Measurements from ENCODE around the gene CHRDL2.
A peak's percentile ranks its signal among the peaks of the same experiment; 100 is the strongest.
"Not testable (repeated sequence)": the region's sequence is repeated elsewhere in the genome, so short reads cannot be mapped to it uniquely, and the experiment has no call there.

Gene CHRDL2, protein sequence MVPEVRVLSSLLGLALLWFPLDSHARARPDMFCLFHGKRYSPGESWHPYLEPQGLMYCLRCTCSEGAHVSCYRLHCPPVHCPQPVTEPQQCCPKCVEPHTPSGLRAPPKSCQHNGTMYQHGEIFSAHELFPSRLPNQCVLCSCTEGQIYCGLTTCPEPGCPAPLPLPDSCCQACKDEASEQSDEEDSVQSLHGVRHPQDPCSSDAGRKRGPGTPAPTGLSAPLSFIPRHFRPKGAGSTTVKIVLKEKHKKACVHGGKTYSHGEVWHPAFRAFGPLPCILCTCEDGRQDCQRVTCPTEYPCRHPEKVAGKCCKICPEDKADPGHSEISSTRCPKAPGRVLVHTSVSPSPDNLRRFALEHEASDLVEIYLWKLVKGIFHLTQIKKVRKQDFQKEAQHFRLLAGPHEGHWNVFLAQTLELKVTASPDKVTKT

DNA sequence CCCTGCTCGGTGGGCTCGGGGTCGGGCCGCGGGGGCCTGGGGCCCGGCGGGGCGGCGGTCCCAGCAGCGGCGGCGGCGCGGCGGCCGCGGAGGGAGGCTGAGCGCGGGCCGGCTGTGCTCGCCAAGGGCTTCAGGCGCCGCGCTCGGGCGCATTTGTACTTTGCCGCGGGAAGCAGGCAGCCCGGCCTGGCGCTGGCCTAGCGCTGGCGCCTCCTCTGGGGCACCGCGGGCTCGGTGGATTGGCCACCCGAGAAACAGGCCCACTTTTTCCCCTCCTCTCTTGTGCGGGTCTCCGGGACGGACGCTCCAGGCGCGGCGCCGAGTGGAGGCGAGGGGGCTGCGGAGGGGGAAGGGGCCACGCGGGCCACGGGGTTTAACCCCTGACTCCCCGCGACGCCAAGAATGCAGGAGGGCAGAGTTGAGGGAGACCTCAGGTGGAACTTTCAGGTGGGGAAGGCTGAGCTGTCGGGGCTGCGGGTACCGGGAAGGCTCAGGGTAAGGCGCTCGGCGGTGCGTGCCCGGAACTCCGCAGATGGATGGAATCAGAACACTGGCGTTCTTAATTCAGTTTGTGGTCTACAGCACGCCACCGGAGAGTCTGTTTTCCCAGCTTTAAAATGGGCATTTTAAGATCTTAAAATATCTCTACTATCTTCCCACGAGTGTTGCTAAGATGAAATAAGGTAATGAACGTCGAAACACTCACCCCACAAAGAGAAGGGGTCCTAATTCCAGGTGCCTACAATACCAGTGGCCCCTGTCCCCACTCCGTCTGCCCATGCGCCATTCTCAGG, at the start of gene CHRDL2:
TSS of gene CHRDL2 (minus strand) at position 126 of the 794 bp plus-strand sequence. CDS start 538 bp downstream, outside the sequence.
- DNase-seq (ENCODE audit: low read depth, low spot score) = peak; percentile 73

DNA sequence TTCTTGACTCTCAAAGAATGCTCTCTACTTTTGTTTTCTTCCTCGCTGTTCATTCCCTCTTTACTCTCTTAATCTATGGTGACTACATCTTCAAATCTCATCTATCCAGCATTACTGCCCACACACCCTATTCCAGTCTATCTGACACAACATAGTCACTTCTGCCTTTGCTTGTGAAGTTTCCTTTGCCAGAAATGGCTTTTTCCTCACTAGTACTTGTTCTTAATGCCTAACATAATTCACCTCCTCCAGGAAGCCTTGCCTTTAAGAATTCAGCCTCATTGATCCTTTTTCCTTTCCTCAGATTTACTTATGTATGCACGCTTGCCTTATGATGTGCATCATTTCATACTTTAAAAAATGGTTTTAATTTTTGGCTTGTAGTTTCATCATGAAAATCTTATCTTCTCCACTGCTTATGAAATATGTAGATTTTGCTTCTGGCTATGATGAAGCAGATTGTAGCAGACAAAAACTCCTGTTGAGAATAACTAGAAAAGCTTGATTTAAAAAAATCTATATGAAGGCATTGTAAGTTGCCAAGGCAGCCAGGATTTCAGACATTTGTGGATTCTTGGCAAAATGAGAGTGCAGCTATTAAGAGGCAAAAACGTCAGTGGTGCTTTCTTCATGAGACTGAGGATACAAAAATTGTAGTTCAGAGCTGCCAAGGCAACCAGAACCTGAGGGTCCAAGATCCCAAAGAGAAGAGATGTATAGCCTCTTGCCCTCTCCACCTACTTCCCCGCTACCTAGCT, 49.2 kb upstream of the CHRDL2 start:
- no peak for DNase-seq (ENCODE audit: low read depth, low spot score)

DNA sequence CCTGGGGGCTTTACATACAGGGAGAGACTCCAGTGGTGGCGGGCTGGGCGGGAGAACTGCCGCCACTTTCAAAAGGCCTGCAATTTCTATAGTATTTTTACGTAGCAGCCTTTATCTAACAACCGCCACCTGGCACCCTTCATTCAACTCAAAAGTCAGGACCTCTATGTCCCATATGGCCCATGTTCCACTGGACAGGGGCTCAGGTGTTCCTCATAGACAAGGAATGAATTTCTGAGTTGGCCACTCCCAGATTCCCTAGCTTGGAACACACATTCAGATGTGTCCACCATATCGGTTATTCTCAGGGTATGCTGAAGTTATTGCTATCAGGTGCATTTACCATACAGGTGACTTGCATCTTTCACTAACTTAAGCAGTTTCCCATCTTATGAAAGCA, 47.4 kb upstream of the CHRDL2 start:
- DNase-seq (ENCODE audit: low read depth, low spot score) = no peak

DNA sequence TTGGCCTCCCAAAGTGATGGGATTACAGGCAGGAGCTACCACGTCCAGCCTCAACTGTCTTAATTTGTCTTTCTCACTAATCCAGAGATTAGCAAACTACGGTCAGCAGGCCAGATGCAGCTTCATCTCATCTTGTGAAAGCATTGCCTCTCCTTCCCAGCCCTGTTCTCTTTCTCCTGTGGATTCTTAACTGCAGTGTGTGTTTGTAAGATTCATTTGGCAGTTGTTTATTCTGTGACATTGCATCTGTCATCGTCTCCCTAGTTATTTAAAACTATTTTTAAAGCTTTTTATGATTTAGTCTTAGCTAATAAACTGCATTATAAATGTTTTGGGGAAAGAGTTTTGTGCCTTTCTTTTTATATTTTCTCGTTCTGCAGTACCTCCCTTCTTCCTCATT, 46.7 kb upstream of the CHRDL2 start:
- no peak for DNase-seq (ENCODE audit: low read depth, low spot score)

DNA sequence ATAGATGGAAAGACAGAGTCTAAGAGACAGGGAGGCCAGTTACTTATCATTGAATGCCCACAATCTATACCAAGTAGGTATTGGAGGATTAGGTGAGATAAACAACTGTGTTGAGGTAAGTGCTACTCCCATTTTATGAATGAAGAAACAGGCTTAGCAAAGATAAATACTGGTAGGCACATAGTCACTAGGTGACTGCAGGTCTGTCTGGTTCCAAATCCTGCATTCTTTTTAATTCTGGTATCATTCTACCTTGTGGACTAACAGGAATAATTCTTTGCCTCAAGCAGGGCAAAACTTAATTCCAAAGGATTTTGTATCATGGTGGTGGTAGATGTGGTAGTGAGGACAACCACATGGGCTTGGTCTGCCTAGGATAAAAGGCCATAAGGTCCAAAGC, 45.8 kb upstream of the CHRDL2 start:
- no peak for DNase-seq (ENCODE audit: low read depth, low spot score)

DNA sequence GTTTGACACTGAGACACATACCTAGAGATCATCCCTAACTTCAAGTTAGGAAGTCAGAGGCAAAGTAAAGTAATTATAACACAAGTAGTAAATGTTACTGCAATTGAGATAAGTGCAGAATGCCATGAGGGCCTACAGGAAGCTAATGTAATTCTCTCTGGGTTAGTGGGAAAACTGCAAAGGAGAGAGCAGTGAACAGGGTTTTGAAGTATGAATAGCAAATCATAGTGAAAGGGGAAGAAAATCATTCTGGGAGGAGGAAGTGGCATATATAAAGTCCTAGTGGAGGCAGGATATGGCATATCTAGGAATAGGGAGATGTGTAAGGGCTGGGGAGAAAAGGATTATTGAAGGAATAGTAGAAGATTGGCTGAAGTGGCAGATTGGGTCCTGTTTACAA, 45.3 kb upstream of the CHRDL2 start:
- DNase-seq (ENCODE audit: low read depth, low spot score) = no peak

DNA sequence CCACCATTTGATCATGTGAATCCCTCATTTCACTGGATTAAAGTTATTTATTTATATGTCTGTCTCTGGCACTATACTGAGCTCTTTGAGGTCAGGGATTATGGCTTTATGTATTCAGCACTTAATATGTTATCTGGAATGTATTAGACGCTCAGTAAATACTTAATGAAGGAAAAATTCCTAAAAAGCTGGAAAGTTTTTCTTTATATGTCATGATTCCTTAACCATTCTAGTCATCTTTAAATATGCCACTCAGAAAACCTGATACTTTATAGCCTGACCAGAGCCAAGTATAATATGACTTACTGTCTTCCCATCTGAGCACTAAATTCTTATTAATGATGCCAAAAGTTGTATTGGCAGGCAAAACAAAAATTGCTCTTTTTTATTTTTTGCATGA, 44.5 kb upstream of the CHRDL2 start:
- DNase-seq (ENCODE audit: low read depth, low spot score) = no peak

DNA sequence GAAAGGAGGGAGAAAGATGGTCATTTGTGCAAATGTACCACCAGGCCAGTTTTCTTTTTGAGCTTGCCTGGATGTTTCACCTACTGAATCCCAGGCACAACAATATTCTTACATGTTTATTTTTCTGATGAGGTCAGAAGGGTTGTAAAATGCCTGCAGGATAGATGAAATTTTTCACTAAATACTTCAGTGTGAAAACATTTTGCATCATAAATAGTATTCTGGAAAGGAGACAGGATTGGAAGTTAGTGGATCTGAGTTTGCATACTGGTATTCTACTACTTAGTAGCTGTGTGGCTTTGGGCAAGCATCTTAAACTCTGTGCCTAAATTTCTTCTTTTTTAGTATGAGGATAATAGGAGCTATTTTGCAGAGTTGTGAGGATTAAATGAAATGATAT, 42.2 kb upstream of the CHRDL2 start:
- no peak for DNase-seq (ENCODE audit: low read depth, low spot score)

DNA sequence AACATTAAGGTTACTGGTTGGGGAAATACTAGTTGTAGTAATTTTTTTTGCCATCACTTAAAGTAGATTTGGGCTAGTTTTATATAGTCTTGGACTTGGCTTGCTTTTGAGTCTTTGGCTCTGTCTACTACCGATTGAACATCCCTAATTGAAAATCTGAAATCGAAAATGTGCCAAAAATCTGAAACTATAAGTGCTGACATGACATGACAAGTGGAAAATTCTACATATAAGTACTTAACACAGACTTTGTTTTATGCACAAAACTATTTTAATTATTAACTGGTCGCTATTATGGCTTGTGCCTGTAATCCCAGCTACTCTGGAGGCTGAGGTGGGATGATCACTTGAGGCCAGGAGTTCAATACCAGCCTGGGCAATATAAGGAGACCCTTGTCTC, 39.9 kb upstream of the CHRDL2 start:
- DNase-seq (ENCODE audit: low read depth, low spot score) = no peak

DNA sequence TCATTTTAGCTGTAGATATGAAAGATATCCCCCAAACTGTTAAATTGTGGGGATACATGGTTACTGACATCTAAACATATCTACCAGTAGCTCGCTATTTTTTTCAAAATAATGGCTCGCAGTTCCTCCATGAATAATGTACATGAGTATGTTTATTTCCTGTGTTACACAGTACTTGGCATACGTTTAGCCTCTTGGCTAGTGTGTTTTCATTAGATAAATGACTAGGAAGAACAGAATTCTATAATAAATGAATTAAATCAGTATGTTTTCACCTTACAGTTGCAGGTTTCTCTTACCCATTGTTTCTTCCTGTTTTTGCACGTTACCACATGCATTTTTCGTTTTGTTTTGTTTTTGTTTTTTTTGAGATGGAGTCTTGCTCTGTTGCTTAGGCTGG, 39.2 kb upstream of the CHRDL2 start:
- no peak for DNase-seq (ENCODE audit: low read depth, low spot score)

DNA sequence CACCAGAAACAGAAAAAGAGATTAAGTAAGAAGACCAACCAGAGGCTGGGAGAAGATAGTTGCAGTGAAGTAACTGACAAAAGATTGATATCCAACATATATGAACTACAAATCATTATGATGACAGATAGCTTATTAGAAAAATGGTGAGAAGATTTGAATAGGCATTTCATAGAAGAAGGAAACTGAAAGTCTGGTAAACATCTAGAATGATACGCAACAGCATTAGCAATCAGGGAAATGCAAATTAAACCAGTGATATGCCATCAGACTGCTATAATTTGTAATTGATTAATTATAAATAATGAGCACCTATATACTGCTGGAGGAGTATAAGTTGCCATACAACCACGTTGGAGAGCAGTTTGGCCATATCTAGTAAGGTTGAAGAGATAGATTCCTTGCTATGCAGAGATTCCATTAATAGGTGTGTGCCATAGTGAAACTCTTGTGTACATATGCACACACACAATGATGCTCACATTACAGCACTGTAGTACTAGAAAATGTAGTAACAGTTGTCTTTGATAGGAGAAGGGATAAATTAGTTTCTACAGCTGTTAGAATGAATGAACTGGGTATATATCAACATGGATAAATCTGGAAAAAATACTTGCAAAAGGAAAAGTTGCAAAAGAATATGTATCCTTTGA, 38.0 kb upstream of the CHRDL2 start:
- no peak for DNase-seq (ENCODE audit: low read depth, low spot score)

DNA sequence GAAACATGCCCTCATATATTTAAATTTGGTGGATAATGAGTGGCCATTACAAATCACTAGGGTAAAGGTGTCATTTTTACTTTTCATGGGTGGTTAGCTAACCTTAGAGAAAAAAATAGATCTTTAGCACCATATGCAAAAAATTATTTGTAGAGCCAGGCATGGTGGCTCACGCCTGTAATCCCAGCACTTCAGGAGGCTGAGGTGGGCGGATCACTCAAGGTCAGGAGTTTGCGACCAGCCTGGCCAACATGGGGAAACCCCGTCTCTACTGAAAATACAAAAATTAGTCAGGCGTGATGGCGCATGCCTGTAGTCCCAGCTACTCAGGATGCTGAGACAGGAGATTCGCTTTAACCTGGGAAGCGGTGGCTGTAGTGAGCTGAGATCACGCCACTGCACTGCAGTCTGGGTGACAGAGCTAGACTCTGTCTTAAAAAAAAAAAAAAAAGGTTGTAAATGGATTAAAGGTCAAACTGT, 37.0 kb upstream of the CHRDL2 start:
- not testable (repeated sequence) for DNase-seq (ENCODE audit: low read depth, low spot score)

DNA sequence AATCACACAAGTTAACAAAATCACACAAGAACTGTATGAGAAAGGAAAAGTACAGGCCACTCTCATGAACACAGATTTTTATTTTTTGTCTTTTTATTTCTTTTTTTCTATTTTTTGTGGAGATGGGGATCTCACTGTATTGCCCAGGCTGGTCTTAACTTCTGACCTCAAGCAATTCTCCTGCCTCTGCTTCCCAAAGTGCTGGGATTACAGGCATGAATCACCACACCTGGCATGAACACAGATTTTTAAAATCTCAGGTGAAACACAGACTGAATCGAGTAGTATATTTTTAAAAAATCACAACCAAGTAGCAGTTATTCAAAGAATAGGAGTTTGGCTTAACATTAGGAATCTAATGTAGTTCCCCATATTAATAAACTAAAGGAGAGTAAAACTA, 35.7 kb upstream of the CHRDL2 start:
- no peak for DNase-seq (ENCODE audit: low read depth, low spot score)

DNA sequence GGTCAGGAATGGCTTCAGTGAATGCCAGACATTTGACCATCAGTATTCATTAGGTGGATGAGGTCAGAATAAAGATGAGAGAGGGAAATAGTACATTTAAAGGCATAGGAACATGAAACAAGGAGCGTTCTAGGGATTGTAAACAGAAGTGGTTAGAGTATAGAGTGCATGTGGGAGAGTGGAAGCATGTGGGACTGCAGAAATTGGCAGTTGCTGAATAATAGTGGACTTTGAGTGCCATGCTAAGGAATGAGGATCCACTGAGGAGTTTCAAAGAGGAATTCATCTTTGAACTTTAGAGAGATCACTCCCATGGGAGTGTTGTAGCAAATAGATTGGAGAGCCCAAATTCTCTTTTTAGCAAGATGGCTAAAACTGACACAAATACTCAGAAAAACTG, 25.3 kb upstream of the CHRDL2 start:
- DNase-seq (ENCODE audit: low read depth, low spot score) = no peak

DNA sequence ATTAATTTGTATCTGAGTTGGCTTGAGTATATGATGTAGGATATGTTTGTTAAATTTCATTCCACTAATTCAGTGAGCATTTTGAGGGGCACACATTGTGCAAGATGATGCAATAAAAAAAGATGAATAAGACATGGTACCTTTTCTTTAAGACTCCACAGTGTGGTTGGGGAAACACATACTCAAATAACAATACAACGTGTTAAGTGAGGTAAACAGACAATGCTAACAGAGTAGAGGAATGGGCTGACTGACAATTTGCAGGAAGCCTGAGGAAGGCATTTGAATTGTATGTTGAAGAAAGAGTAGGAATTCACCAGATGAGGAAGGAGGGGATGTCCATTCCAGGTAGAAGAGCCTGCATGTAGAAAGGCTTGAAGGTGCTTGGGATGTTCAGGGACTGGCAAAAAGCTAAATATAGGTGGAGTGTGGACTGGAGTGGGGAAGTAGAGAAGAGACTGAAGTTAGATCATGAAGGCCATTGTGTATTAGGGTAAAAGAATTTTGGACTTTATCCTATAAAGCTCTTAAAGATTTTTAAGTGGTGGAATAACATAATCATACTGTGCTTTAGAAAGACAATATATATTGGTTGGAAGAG, 24.3 kb upstream of the CHRDL2 start:
- DNase-seq (ENCODE audit: low read depth, low spot score) = peak; percentile 18

DNA sequence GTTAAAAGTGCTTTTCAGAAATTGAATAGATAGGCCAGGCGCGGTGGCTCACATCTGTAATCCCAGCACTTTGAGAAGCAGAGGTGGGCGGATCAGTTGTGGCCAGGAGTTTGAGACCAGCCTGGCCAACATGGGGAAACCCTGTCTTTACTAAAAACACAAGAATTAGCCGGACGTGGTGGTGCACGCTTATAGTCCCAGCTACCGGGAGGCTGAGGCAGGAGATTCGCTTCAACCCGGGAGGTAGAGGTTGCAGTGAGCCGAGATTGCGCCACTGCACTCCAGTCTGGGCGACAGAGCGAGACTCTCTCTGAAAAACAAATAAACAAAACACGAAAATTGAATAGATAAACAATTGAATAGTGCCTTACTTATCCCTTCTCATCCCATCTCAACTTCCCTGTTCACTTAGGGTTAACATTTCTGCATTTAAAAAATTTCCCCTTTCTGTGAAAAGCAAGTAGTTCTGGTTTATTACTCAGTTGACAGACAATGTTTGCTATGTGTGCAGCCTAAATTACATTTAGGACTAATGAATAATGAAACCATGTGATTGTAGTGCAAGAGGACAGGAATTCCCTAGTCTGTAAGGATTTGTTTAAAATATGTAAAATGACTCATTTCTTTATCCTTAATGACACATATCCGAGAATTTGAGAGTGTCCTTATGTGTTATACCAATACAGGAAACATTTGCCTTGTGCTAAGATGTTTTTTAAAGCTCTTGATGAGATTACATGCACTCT, 23.5 kb upstream of the CHRDL2 start:
- peak; percentile 63 for DNase-seq (ENCODE audit: low read depth, low spot score)

DNA sequence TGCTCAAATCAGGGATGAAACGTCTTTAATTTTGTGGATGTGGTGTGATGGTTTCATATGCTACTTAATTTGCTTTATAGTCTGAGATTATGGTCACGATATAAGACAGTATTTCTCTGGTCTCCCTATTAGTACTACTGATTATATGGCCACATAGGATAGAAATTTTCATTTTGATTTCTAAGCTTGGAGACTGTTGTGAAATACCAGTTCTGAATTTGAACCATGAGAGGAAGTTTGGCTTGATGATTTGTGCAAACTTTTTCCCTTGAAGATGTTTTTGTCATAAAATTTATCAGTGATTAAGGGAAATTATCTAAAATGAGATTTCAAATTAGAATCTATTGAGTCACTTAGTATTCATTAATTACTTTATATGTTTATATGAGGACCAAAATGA, 20.1 kb upstream of the CHRDL2 start:
- no peak for DNase-seq (ENCODE audit: low read depth, low spot score)

DNA sequence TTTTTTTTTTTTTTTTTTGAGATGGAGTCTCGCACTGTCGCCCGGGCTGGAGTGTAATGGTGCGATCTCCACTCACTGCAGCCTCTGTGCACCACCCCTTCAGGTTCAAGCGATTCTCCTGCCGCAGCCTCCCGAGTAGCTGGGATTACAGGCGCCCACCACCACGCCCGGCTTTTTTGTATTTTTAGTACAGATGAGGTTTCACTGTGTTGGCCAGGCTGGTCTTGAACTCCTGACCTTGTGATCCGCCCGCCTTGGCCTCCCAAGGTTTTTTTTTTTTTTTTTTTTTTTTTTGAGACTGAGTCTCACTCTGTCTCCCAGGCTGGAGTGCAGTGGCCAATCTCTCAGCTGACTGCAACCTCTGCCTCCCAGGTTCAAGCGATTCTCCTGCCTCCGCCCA, 19.4 kb upstream of the CHRDL2 start:
- DNase-seq (ENCODE audit: low read depth, low spot score) = not testable (repeated sequence)

DNA sequence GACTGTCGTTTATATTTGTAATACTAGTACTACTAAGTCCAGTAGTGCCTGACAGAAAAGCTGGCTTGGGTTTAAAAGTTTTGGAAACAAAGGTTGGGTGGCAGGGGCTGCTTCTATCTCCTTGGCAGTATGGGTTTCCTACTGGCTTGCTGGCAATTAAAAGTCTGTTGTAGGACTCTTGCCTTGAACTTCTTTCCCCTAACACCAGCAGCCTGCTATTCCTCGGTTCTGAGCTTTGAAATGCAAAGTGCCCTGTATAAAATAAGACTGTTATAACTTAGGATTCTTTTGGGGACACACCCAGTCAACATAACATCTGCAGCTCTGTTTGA, 18.7 kb upstream of the CHRDL2 start:
- DNase-seq (ENCODE audit: low read depth, low spot score) = no peak

DNA sequence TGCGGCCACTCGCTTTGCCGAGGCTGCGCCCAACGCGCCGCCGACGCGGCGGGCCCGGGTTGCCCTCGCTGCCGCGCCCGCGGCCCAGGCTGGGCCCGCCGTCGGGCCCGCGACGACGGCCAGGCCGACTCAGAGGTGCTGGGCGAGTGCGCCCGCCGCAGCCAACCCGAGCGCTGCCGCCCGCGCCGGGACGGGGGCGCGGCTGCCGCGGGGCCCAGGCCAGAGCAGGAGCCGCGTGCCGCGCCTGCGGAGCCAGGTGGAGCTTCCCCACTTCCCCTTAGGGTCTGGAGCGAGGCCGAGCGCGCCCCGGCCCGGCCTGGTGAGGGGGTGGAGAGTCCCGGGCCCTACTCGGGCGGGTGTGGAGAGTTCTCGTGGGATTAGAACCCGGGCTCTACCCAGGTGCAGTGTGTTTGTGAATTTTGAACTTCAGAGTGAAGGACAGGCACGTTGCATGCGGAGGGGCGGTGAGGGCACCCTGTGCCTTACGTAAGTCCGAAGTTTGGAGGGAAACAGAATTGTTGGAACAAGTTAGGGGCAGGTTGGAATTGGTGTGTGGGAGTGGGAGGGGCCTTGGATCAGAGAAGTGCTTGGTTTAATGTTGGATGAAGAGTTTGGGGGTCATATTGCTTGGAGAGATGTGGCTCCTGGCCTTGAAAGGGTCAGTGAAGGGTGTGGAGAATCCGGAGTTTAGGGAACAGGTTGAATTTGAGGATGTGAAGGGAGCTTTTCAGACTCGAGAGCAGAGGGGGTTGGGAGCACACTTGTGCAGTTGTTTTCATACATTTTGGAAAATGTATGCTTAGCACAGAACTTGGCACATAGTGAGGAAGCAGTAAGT, 18.1 kb upstream of the CHRDL2 start:
- DNase-seq (ENCODE audit: low read depth, low spot score) = peak; percentile 78
